ENCODE results near the gene MIB2. TPM values are rescaled to one million over a fixed set of nuclear protein-coding genes. Genes with fewer than 3 reads are reported as not detected.

The MIB2 gene
- total RNA-seq, 4 donors from 2014 or later, result 80.0 to 99.8 (median 96.6) TPM

DNA sequence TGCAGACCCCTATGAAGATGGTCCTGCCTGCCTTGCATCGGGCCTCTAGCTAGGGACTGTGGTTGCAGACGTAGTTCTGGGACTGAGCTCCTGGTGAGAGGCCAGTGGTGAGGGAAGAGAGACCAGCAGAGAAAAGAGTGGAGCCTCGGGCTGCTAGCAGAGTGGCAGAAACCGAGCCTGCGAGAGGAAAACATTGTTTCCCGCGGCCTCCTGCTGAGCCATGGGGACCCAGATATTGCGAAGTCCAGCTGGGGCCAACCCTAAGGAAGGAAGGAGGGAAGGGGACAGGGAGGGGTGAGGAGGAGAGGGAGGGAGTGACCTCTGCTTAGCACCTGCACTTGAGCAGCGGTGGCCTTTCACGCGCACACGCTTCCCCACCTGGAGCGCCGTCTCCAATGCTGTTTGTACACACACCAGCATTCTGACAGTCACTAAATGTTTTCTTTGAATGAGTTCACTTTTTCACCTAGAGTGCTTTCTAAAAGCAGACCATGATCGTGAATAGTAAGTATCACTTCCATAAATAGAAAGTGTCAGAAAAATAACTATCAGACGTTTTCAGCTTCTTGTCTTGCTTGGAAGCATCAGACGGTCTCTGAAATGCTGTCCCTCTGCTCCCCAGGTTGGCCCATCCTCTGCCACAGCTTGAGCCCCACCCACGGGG lies 12.9 kb upstream of the MIB2 start:
- DNase-seq, result no peak
- Histone ChIP-seq H3K4me3 (no peak overlapping the region), H3K27me3 (peaks cover 0 to 67% (median 2%) of the 10 kb centered on the region in 4 donors), H3K27ac (no peak overlapping the region), H3K9me3 (no peaks in the 10 kb centered on the region), H3K4me1 (peaks cover 15 to 32% (median 27%) of the 10 kb centered on the region in 3 donors), H3K36me3 (no peaks in the 10 kb centered on the region)
- TF ChIP-seq POLR2A (IDR thresholded peaks at IDR 0.05), result no peak
- TF ChIP-seq, protein P1, sequence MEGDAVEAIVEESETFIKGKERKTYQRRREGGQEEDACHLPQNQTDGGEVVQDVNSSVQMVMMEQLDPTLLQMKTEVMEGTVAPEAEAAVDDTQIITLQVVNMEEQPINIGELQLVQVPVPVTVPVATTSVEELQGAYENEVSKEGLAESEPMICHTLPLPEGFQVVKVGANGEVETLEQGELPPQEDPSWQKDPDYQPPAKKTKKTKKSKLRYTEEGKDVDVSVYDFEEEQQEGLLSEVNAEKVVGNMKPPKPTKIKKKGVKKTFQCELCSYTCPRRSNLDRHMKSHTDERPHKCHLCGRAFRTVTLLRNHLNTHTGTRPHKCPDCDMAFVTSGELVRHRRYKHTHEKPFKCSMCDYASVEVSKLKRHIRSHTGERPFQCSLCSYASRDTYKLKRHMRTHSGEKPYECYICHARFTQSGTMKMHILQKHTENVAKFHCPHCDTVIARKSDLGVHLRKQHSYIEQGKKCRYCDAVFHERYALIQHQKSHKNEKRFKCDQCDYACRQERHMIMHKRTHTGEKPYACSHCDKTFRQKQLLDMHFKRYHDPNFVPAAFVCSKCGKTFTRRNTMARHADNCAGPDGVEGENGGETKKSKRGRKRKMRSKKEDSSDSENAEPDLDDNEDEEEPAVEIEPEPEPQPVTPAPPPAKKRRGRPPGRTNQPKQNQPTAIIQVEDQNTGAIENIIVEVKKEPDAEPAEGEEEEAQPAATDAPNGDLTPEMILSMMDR (IDR thresholded peaks at IDR 0.05), result no peak
- intact Hi-C loops (cut with DNase I), result no loop called here
- 58 to 62% methylated on average over 11 to 13 of the region's 18 CpGs for WGBS, 2 donors

DNA sequence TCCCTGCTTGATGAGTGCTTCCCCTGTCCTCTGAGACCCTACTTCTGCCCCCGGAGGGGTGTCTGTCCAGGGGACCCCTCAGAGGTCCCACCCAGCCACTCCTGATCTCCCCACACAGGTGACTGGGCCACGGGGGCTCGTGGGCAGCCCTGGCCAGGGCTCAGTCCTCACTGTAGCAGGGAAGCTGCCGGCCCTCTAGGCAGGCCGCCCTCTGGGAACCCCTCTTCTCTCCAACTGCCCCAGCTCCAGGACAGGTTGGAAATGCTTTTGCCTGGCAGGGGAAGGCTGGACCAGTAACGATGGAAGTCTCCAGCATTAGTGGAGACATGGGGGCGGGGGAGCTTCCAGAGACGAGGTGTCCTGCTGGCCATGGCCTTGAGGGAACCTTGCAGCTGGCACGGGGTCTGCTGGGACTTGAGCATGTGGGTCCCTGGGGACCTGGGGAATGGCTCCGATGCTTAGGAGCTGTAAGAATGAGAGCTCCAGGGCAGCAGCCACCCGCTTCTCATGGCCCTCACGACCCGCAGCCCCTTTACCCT lies 12.3 kb upstream of the MIB2 start:
- intact Hi-C loops (cut with DNase I), result no loop called here
- no peak for DNase-seq
- Histone ChIP-seq H3K4me1 (peaks cover 12 to 26% (median 21%) of the 10 kb centered on the region in 3 donors), H3K36me3 (no peaks in the 10 kb centered on the region), H3K27me3 (peaks cover 0 to 61% (median 2%) of the 10 kb centered on the region in 4 donors), H3K27ac (no peak overlapping the region), H3K4me3 (no peak overlapping the region), H3K9me3 (no peaks in the 10 kb centered on the region)
- TF ChIP-seq, protein P1 (IDR thresholded peaks at IDR 0.05), result no peak
- no peak for TF ChIP-seq POLR2A (IDR thresholded peaks at IDR 0.05)
- WGBS, 2 donors, result 58 to 93% methylated on average over 3 of the region's 13 CpGs

DNA sequence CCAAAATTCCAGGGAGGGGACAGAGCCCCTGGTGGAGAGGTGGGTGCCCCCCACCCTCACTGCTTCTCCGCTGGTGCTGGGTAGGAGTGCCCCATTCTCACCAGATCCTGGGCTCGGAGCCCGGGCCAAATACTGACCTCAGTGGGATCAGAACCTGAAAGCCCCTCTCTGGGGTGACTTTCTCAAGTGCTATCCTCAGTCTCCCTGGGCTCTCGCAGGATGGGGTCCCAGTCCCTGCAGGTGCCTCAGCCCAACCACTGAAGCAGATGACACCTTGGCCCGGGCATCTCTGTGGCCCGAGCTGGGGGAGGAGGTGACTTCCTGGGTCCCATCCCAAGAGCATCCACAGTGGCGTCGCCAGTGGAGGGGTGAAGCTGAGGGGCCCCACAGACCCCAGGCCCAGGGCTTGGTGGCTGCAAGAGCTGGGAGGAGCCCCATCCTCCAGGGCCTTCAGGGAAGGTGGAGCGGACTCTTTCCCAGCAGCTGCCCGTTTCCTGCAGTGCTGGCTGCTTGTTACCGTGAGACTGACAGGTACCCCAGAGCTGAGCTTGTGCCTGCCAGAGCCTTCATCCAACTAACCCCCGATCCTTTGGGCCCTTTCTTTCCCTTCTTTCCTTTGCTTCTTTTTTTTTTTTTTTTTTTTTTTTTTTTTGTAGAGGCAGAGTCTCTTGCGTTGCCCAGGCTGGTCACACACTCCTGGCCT lies 11.5 kb upstream of the MIB2 start:
- TF ChIP-seq, protein P1 (IDR thresholded peaks at IDR 0.05), result no peak
- no peak for TF ChIP-seq POLR2A (IDR thresholded peaks at IDR 0.05)
- Histone ChIP-seq H3K4me1 (peaks cover 11 to 20% (median 18%) of the 10 kb centered on the region in 3 donors), H3K9me3 (no peaks in the 10 kb centered on the region), H3K4me3 (no peak overlapping the region), H3K27me3 (peaks cover 0 to 53% (median 2%) of the 10 kb centered on the region in 4 donors), H3K27ac (no peak overlapping the region), H3K36me3 (no peaks in the 10 kb centered on the region)
- whole genome bisulfite sequencing, 2 donors, result 51 to 69% methylated on average over 4 to 6 of the region's 13 CpGs
- intact Hi-C loops (cut with DNase I), result no loop called here
- DNase-seq, result no peak

DNA sequence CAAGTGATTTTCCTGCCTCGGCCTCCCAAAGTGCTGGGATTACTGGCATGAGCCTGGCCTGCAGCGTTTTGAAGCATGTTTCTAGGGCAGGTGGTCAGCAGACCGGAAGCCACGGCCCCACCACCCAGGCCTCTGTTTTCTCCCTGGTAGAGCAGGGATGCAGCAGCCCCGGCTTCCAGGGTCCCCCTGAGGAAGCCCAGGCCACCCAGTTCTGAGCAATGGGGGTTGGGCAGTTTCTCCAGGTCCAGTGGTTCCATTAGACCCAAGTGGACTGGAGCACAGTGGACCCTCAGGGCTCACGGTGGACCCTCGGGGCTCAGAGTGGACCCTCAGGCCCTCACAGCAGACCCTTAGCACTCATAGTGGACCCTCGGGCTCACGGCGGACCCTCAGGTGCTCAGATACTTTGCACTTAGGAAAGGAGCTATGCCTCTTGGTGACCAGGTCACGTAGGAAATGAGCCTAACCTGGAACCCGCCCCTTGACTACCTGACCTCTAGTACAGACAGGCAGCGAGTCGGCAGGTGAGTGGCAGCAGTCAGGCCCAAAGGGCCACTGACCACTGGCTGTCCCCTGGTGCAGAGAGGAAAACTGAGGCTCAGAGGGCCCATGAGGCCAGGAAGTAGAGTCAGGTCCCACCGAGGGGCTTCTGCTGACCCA lies 10.8 kb upstream of the MIB2 start:
- Histone ChIP-seq H3K27ac (no peak overlapping the region), H3K4me1 (peaks cover 6 to 14% (median 11%) of the 10 kb centered on the region in 3 donors), H3K4me3 (no peak overlapping the region), H3K9me3 (no peaks in the 10 kb centered on the region), H3K27me3 (peaks cover 0 to 46% (median 2%) of the 10 kb centered on the region in 4 donors), H3K36me3 (no peaks in the 10 kb centered on the region)
- intact Hi-C loops (cut with DNase I), result no loop called here
- no peak for DNase-seq
- 81% methylated on average over 3 of the region's 15 CpGs; no CpG with 5 or more reads in 1 of the 2 donors for WGBS, 2 donors
- TF ChIP-seq POLR2A (IDR thresholded peaks at IDR 0.05), result no peak
- TF ChIP-seq, protein P1 (IDR thresholded peaks at IDR 0.05), result no peak

Data from esophagus squamous epithelium (tissue), 5 donors.